Lower leg skin (tissue), 3 donors: ENCODE data around the gene SPSB4.

ENCODE experiments used
- POLR2A ChIP-seq, 2 donors: fragments of 450-650 bp; IDR thresholded peaks; one replicate each; pipeline ENCODE4 v1.6.1; 2016 to 2017; ENCODE audit warnings: antibody characterized with exemption in 2 of 2, mild to moderate bottlenecking in 1 of 2, moderate library complexity in 1 of 2
- TF ChIP-seq, protein P1 (sequence below), 3 donors: fragments of 450-650 bp; IDR thresholded peaks; one replicate each; pipeline ENCODE4 v1.5.1; 2016; ENCODE audit warnings: antibody characterized with exemption in 3 of 3, mild to moderate bottlenecking in 3 of 3, moderate library complexity in 2 of 3

DNA sequence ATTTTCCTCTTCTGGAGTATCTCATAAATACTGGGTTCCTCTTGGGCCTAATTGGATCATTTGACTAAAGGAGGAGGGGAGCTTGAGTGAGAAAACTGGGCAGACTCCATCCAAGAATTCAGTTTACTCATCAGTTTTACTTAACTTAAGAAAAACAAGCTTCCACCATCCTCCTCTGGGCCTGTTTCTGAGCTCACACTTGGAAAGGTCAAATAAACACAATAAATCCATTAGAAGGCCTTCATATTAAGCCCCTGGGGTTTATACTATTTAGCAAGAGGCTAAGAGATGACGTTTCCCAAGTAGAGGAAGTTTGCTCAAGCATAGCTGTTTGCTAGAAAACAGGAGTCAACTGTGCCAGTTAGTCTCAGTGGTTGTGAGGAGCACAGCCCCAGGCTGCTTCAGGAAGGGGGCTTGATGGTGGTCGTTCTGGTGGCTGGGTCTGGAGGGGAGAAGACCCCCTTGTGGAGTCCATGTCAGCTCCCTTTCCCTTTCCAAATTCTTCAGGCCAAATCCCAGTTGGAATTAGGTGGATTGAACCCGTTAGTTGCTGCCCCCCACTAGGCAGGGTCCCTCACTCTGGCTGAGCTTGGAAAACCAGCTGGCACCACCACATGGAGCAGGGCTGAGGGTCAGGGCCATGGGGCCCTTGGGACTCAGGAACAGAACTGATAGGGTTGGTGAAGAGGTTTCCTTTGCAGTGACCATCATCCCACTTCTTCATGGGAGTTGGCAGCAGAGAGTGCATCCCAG, 64.8 kb downstream of the SPSB4 start:
- TF ChIP-seq, protein P1, sequence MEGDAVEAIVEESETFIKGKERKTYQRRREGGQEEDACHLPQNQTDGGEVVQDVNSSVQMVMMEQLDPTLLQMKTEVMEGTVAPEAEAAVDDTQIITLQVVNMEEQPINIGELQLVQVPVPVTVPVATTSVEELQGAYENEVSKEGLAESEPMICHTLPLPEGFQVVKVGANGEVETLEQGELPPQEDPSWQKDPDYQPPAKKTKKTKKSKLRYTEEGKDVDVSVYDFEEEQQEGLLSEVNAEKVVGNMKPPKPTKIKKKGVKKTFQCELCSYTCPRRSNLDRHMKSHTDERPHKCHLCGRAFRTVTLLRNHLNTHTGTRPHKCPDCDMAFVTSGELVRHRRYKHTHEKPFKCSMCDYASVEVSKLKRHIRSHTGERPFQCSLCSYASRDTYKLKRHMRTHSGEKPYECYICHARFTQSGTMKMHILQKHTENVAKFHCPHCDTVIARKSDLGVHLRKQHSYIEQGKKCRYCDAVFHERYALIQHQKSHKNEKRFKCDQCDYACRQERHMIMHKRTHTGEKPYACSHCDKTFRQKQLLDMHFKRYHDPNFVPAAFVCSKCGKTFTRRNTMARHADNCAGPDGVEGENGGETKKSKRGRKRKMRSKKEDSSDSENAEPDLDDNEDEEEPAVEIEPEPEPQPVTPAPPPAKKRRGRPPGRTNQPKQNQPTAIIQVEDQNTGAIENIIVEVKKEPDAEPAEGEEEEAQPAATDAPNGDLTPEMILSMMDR (IDR thresholded peaks at IDR 0.05) = no peak
- no peak for TF ChIP-seq POLR2A (IDR thresholded peaks at IDR 0.05)
